ENCODE measurements around the gene CHRNA1.

CHRNA1 gene

DNA sequence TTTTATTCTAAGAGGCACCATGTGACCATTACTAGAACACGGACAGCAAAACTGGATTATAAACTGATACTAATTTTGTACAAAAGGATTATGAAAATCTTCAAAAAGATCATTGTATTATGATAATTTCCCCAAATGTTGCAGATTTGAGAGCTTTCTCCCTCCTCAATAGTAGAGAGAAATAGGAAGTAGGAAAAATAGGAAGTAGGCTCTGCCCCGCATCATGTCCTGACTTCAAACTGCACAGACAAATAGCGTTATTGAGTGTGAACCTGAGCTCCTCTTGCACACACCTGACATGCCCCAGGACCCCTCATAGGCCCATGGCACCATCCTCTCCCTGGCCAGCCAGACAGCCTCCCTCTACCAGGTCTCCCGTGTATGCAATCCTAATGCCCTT lies 25.4 kb downstream of the CHRNA1 start:
- Mint-ChIP-seq H3K9me3 (no peaks in the 10 kb centered on the region), H3K4me3 (no peak overlapping the region), H3K27ac (no peak overlapping the region), H3K4me1 (no peaks in the 10 kb centered on the region), H3K36me3 (no peaks in the 10 kb centered on the region), H3K27me3 (peaks cover 43% of the 10 kb centered on the region)
- no peak for DNase-seq
- CTCF ChIA-PET: interaction anchor here (1.6 to 1.9 kb wide), 2 partner anchors 11 to 51 kb away, joined by 4 to 11 read pairs; no protein-coding TSS in a partner anchor

DNA sequence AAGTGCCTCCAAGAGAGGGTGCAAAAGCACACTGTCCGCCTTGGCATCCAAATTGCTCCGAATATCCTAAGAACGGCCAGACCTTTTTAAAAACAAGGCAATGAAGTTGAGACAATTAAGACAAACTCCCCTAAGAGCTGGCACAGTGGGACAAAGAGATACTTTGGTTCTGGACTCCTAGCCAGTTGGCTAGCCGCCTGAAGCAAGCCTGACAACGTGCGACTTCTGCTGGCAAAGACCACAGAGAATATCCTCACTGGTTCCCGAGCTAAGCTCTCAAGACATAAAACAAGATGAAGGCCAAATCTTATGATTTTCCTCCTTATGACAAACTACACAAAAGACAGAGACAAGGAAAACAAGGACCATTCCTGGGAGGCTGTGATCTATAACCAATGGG lies 32.7 kb downstream of the CHRNA1 start:
- DNase-seq: no peak
- peaks cover 74% of the 10 kb centered on the region for H3K27me3 Mint-ChIP-seq
- peaks cover 22% of the 10 kb centered on the region for H3K4me1 Mint-ChIP-seq
- no peak overlapping the region for H3K27ac Mint-ChIP-seq
- H3K9me3 Mint-ChIP-seq: no peaks in the 10 kb centered on the region
- no peak overlapping the region for H3K4me3 Mint-ChIP-seq
- CTCF ChIA-PET: interaction anchor here (1.0 to 5.1 kb wide), 2 partner anchors 31 to 44 kb away, joined by 3 to 24 read pairs; no protein-coding TSS in a partner anchor
- no peaks in the 10 kb centered on the region for H3K36me3 Mint-ChIP-seq

GRCh38 chr2:174730698-174731018 lies 33.6 kb downstream of the CHRNA1 start:
- H3K27ac Mint-ChIP-seq: no peak overlapping the region
- no peak for DNase-seq
- no peaks in the 10 kb centered on the region for H3K36me3 Mint-ChIP-seq
- H3K4me1 Mint-ChIP-seq: peaks cover 29% of the 10 kb centered on the region
- peak overlapping the region; percentile 76 for H3K4me3 Mint-ChIP-seq
- H3K27me3 Mint-ChIP-seq: peaks cover 80% of the 10 kb centered on the region
- no peaks in the 10 kb centered on the region for H3K9me3 Mint-ChIP-seq
- CTCF ChIA-PET: interaction anchor here (1.0 to 5.1 kb wide), 3 partner anchors 30 to 43 kb away, joined by 3 to 24 read pairs (median 7); no protein-coding TSS in a partner anchor

DNA sequence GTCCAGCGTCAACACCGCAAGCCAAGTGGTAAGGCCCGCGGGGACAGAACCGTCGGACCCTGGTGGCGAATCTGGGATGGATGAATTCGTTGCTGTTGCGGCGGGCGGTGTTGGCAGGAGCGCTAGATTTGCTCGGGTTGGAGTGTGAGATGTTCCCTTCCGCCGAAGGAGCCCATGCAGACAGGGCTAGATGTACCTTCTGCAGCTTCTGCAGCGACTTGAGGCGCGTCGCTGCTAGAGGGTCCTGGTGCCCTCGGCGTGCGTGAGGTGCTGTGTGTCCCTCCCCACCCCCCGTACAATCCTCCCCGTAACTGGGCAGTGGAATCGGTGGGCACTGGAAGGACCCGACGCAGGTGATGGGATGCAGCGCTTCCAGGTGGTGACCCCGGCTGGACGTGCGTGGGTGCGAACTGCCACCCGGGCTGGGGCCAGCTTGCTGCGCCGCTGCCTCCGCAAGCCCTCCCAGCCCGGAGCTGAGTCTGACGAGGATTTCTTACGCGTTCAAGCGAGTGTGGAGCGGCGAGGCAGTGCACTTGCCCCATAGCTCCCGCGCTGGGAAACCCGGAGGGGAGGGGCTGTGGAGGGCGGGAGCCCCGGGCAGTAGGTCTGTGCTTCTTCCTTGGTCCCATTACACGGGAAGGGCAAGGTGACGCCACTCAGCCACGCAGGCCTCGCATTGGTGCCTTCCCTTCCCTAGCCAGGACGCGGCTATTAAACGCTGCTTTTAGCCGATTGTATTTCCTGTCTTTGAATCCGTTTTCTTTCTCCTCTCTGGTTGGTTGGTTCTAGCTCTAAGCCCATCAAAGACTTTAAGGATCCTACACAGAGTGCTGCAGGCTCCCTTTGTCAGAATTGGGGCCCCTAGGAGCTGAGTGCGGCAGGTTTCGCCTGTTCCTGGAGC lies 34.2 kb downstream of the CHRNA1 start:
- Mint-ChIP-seq H3K36me3 (no peaks in the 10 kb centered on the region), H3K27ac (no peak overlapping the region), H3K4me1 (peaks cover 31% of the 10 kb centered on the region), H3K4me3 (peak overlapping the region; percentile 76), H3K27me3 (peaks cover 80% of the 10 kb centered on the region), H3K9me3 (no peaks in the 10 kb centered on the region)
- peak; percentile 57 for DNase-seq
- CTCF ChIA-PET: interaction anchor here (0.9 to 5.1 kb wide), 5 partner anchors 8 to 43 kb away, joined by 3 to 24 read pairs (median 4); no protein-coding TSS in a partner anchor

- CTCF ChIA-PET: interaction anchor here (1.2 to 1.3 kb wide), 2 partner anchors 30 to 33 kb away, joined by 3 to 5 read pairs; no protein-coding TSS in a partner anchor
- no peak for DNase-seq
- H3K4me3 Mint-ChIP-seq: no peak overlapping the region
- peaks cover 31% of the 10 kb centered on the region for H3K4me1 Mint-ChIP-seq
- H3K27me3 Mint-ChIP-seq: peaks cover 77% of the 10 kb centered on the region
- no peaks in the 10 kb centered on the region for H3K9me3 Mint-ChIP-seq
- no peak overlapping the region for H3K27ac Mint-ChIP-seq
- no peaks in the 10 kb centered on the region for H3K36me3 Mint-ChIP-seq
Measured at GRCh38 chr2:174728096-174728495, 36.2 kb downstream of the CHRNA1 start.

- no peaks in the 10 kb centered on the region for H3K36me3 Mint-ChIP-seq
- CTCF ChIA-PET: no interaction called here
- no peaks in the 10 kb centered on the region for H3K9me3 Mint-ChIP-seq
- H3K27ac Mint-ChIP-seq: no peak overlapping the region
- no peak overlapping the region for H3K4me3 Mint-ChIP-seq
- no peak for DNase-seq
- H3K27me3 Mint-ChIP-seq: peaks cover 63% of the 10 kb centered on the region
- H3K4me1 Mint-ChIP-seq: peaks cover 31% of the 10 kb centered on the region
Measured at GRCh38 chr2:174726212-174726611, 38.1 kb downstream of the CHRNA1 start.

DNA sequence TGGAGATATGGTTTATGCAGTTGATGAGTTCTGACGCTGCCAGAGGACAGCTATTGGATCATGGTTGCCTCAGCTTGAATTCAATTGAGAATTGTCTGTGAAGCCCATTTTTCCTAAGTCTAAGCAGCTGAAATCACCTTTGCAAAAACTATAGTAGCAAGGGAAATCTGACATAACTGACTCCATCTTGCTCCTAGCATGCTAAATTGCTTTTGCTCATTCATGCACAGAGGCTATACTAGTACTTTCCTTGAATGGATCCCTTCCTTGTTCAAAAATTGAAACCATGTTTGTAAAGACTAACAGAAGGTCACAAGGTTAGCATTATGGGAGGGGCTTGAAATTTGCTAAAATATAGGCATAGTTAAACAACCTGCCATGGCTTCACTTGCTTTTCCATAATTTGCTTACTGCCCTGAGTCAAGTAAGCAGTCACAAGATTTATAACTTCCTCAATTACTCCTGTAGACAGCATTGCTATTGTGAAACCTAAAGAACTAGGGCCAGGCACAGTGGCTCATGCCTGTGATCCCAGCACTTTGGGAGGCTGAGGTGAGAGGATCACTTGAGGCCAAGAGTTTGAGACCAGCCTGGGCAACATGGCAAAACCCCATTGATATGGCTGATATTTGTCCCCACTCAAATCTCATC lies 41.2 kb downstream of the CHRNA1 start:
- H3K9me3 Mint-ChIP-seq: no peaks in the 10 kb centered on the region
- CTCF ChIA-PET: interaction anchor here (1.6 kb wide), 1 partner anchor 26 kb away, joined by 6 read pairs; no protein-coding TSS in a partner anchor
- no peaks in the 10 kb centered on the region for H3K36me3 Mint-ChIP-seq
- H3K27me3 Mint-ChIP-seq: peaks cover 39% of the 10 kb centered on the region
- no peak overlapping the region for H3K27ac Mint-ChIP-seq
- no peak for DNase-seq
- H3K4me3 Mint-ChIP-seq: no peak overlapping the region
- H3K4me1 Mint-ChIP-seq: peaks cover 23% of the 10 kb centered on the region

- H3K4me3 Mint-ChIP-seq: no peak overlapping the region
- H3K4me1 Mint-ChIP-seq: peaks cover 32% of the 10 kb centered on the region
- CTCF ChIA-PET: interaction anchor here (0.7 to 1.2 kb wide), 2 partner anchors 30 to 283 kb away, joined by 4 read pairs; no protein-coding TSS in a partner anchor
- no peak overlapping the region for H3K27ac Mint-ChIP-seq
- no peaks in the 10 kb centered on the region for H3K9me3 Mint-ChIP-seq
- peaks cover 18% of the 10 kb centered on the region for H3K27me3 Mint-ChIP-seq
- no peak for DNase-seq
- no peaks in the 10 kb centered on the region for H3K36me3 Mint-ChIP-seq
Measured at GRCh38 chr2:174719016-174719415, 45.3 kb downstream of the CHRNA1 start.

- Mint-ChIP-seq H3K27me3 (peaks cover 15% of the 10 kb centered on the region), H3K9me3 (no peaks in the 10 kb centered on the region), H3K4me1 (peaks cover 32% of the 10 kb centered on the region), H3K27ac (no peak overlapping the region), H3K36me3 (no peaks in the 10 kb centered on the region), H3K4me3 (no peak overlapping the region)
- no peak for DNase-seq
- CTCF ChIA-PET: interaction anchor here (1.2 to 2.0 kb wide), 3 partner anchors 19 to 30 kb away, joined by 4 to 9 read pairs (median 5); no protein-coding TSS in a partner anchor
Measured at GRCh38 chr2:174718591-174718990, 45.7 kb downstream of the CHRNA1 start.

GRCh38 chr2:174717916-174718315 lies 46.4 kb downstream of the CHRNA1 start:
- CTCF ChIA-PET: interaction anchor here (0.7 to 2.0 kb wide), 3 partner anchors 19 to 31 kb away, joined by 4 to 9 read pairs (median 5); no protein-coding TSS in a partner anchor
- DNase-seq: no peak
- Mint-ChIP-seq H3K27ac (peak overlapping the region; percentile 9), H3K27me3 (peaks cover 20% of the 10 kb centered on the region), H3K9me3 (no peaks in the 10 kb centered on the region), H3K36me3 (no peaks in the 10 kb centered on the region), H3K4me1 (peaks cover 32% of the 10 kb centered on the region), H3K4me3 (no peak overlapping the region)

DNA sequence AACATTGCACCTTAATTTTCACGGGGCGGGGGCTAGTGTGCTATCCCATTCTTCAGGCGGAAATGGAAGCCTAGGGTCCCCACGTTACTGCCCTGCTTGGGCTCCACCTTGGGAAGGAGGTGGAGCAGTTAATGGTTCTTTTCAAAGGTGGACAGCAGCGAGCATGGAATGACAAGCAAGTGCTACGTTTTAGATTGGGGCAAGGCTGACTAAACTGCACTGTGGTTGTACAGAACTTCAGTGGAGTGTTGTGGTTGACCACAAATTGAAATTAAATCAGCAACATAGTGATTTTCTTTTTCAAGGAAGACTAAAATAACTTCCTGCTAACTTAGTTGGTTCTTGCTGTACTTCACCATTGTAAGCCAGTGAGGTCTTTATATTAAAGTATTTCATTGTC lies 47.0 kb downstream of the CHRNA1 start:
- Mint-ChIP-seq H3K4me3 (peak overlapping the region; percentile 41), H3K27me3 (peaks cover 17% of the 10 kb centered on the region), H3K36me3 (no peaks in the 10 kb centered on the region), H3K9me3 (no peaks in the 10 kb centered on the region), H3K27ac (peak overlapping the region; percentile 34), H3K4me1 (peaks cover 32% of the 10 kb centered on the region)
- CTCF ChIA-PET: interaction anchor here (0.7 to 2.0 kb wide), 3 partner anchors 18 to 32 kb away, joined by 4 to 9 read pairs (median 5); no protein-coding TSS in a partner anchor
- DNase-seq: peak; percentile 42

GRCh38 chr2:174716785-174717184 lies 47.5 kb downstream of the CHRNA1 start:
- Mint-ChIP-seq H3K27me3 (peaks cover 18% of the 10 kb centered on the region), H3K4me1 (peaks cover 32% of the 10 kb centered on the region), H3K4me3 (peak overlapping the region; percentile 41), H3K36me3 (no peaks in the 10 kb centered on the region), H3K9me3 (no peaks in the 10 kb centered on the region), H3K27ac (peak overlapping the region; percentile 6)
- CTCF ChIA-PET: interaction anchor here (2.0 kb wide), 1 partner anchor 18 kb away, joined by 9 read pairs; no protein-coding TSS in a partner anchor
- DNase-seq: peak; percentile 43

DNA sequence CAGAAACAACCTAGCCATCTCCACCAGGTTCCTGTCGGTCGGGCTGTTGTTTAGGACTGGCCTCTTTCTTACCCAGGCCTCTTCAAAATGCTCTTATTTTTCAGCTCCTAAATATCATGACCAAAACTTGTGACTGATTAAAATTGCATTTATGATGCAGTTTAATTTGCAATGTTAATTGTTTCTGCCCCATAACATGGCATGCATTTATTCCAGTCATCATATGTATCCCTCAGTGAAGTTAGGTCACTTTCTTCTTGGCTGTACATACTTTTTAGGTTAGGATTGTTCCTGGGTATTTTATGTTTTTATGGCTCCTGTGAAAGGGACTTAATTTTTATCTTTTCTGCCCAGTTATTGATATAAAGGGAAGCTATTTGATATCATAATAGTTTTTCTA lies 50.6 kb downstream of the CHRNA1 start:
- CTCF ChIA-PET: interaction anchor here (1.0 kb wide), 1 partner anchor 14 kb away, joined by 4 read pairs; no protein-coding TSS in a partner anchor
- Mint-ChIP-seq H3K27me3 (peaks cover 17% of the 10 kb centered on the region), H3K27ac (no peak overlapping the region), H3K4me1 (peaks cover 27% of the 10 kb centered on the region), H3K9me3 (no peaks in the 10 kb centered on the region), H3K4me3 (no peak overlapping the region), H3K36me3 (no peaks in the 10 kb centered on the region)
- no peak for DNase-seq

- Mint-ChIP-seq H3K4me1 (peaks cover 4% of the 10 kb centered on the region), H3K27me3 (peaks cover 27% of the 10 kb centered on the region), H3K36me3 (no peaks in the 10 kb centered on the region), H3K27ac (no peak overlapping the region), H3K9me3 (no peaks in the 10 kb centered on the region), H3K4me3 (no peak overlapping the region)
- DNase-seq: no peak
- CTCF ChIA-PET: interaction anchor here (0.6 to 1.7 kb wide), 3 partner anchors 10 to 102 kb away, joined by 3 to 8 read pairs (median 7); no protein-coding TSS in a partner anchor
Measured at GRCh38 chr2:174711206-174711605, 53.1 kb downstream of the CHRNA1 start.

All from activated naive CD4-positive, alpha-beta T cell treated with anti-CD3 and anti-CD28 coated beads, Interleukin-2, amount 10 ng/mL, durations not matched to agents 7 days and 5 days (primary cell).